ENCODE measurements around the gene UGT2B15.
"Not testable (repeated sequence)": the region's sequence is repeated elsewhere in the genome, so short reads cannot be mapped to it uniquely, and the experiment has no call there.

UGT2B15 gene

GRCh38 chr4:68670479-68670939, at the start of gene UGT2B15:
Gene UGT2B15, minus strand, starts transcription at chr4:68670652. Its CDS starts 34 bp downstream, at chr4:68670618.
- not testable (repeated sequence) for H3K9me3 Mint-ChIP-seq, H3K27ac Mint-ChIP-seq, H3K4me3 Mint-ChIP-seq, H3K27me3 Mint-ChIP-seq, H3K36me3 Mint-ChIP-seq, H3K4me1 Mint-ChIP-seq

GRCh38 chr4:68719075-68719473, 48.6 kb upstream of the UGT2B15 start:
- H3K4me3 Mint-ChIP-seq = no peak overlapping the region
- no peaks in the 10 kb centered on the region for H3K9me3 Mint-ChIP-seq
- H3K36me3 Mint-ChIP-seq = no peaks in the 10 kb centered on the region
- H3K4me1 Mint-ChIP-seq = no peaks in the 10 kb centered on the region
- H3K27ac Mint-ChIP-seq = no peak overlapping the region
- H3K27me3 Mint-ChIP-seq = peaks cover 5% of the 10 kb centered on the region

GRCh38 chr4:68718447-68719074, 48.1 kb upstream of the UGT2B15 start:
- Mint-ChIP-seq H3K27me3 (peaks cover 5% of the 10 kb centered on the region), H3K4me1 (no peaks in the 10 kb centered on the region), H3K9me3 (no peaks in the 10 kb centered on the region), H3K36me3 (no peaks in the 10 kb centered on the region), H3K27ac (no peak overlapping the region), H3K4me3 (no peak overlapping the region)

GRCh38 chr4:68717999-68718398, 47.5 kb upstream of the UGT2B15 start:
- Mint-ChIP-seq H3K27me3 (peaks cover 5% of the 10 kb centered on the region), H3K36me3 (no peaks in the 10 kb centered on the region), H3K27ac (no peak overlapping the region), H3K9me3 (no peaks in the 10 kb centered on the region), H3K4me3 (no peak overlapping the region), H3K4me1 (no peaks in the 10 kb centered on the region)

- no peak overlapping the region for H3K27ac Mint-ChIP-seq
- H3K4me3 Mint-ChIP-seq = no peak overlapping the region
- H3K27me3 Mint-ChIP-seq = peaks cover 4% of the 10 kb centered on the region
- H3K4me1 Mint-ChIP-seq = no peaks in the 10 kb centered on the region
- H3K36me3 Mint-ChIP-seq = no peaks in the 10 kb centered on the region
- H3K9me3 Mint-ChIP-seq = no peaks in the 10 kb centered on the region
Observed at GRCh38 chr4:68714400-68714799, 43.9 kb upstream of the UGT2B15 start.

- Mint-ChIP-seq H3K4me1 (no peaks in the 10 kb centered on the region), H3K27me3 (peaks cover 5% of the 10 kb centered on the region), H3K9me3 (no peaks in the 10 kb centered on the region), H3K27ac (no peak overlapping the region), H3K4me3 (no peak overlapping the region), H3K36me3 (no peaks in the 10 kb centered on the region)
Observed at GRCh38 chr4:68712207-68712606, 41.8 kb upstream of the UGT2B15 start.

GRCh38 chr4:68708566-68708965, 38.1 kb upstream of the UGT2B15 start:
- Mint-ChIP-seq H3K9me3 (peaks cover 3% of the 10 kb centered on the region), H3K27me3 (peaks cover 10% of the 10 kb centered on the region), H3K27ac (no peak overlapping the region), H3K4me3 (no peak overlapping the region), H3K4me1 (no peaks in the 10 kb centered on the region), H3K36me3 (no peaks in the 10 kb centered on the region)

- not testable (repeated sequence) for H3K27me3 Mint-ChIP-seq, H3K4me1 Mint-ChIP-seq, H3K4me3 Mint-ChIP-seq, H3K27ac Mint-ChIP-seq, H3K36me3 Mint-ChIP-seq, H3K9me3 Mint-ChIP-seq
Observed at GRCh38 chr4:68703168-68703567, 32.7 kb upstream of the UGT2B15 start.

- peaks cover 5% of the 10 kb centered on the region for H3K27me3 Mint-ChIP-seq
Observed at GRCh38 chr4:68700152-68700551, 29.7 kb upstream of the UGT2B15 start.

GRCh38 chr4:68693325-68694075, 23.0 kb upstream of the UGT2B15 start:
- Mint-ChIP-seq H3K27me3 (no peaks in the 10 kb centered on the region), H3K4me1 (no peaks in the 10 kb centered on the region), H3K27ac (no peak overlapping the region), H3K36me3 (no peaks in the 10 kb centered on the region), H3K4me3 (no peak overlapping the region), H3K9me3 (peaks cover 5% of the 10 kb centered on the region)

More at GRCh38 chr4:68700152-68700551, 29.7 kb upstream of the UGT2B15 start:
- H3K4me1 Mint-ChIP-seq = no peaks in the 10 kb centered on the region
- H3K4me3 Mint-ChIP-seq = no peak overlapping the region
- peaks cover 5% of the 10 kb centered on the region for H3K9me3 Mint-ChIP-seq
- H3K27ac Mint-ChIP-seq = no peak overlapping the region
- H3K36me3 Mint-ChIP-seq = no peaks in the 10 kb centered on the region

GRCh38 chr4:68691186-68691585, 20.7 kb upstream of the UGT2B15 start:
- Mint-ChIP-seq H3K4me3 (no peak overlapping the region), H3K9me3 (peaks cover 5% of the 10 kb centered on the region), H3K27me3 (peaks cover 8% of the 10 kb centered on the region), H3K27ac (no peak overlapping the region), H3K4me1 (no peaks in the 10 kb centered on the region), H3K36me3 (no peaks in the 10 kb centered on the region)

GRCh38 chr4:68683034-68683433, 12.6 kb upstream of the UGT2B15 start:
- Mint-ChIP-seq H3K9me3 (peaks cover 6% of the 10 kb centered on the region), H3K27me3 (peaks cover 8% of the 10 kb centered on the region), H3K4me1 (no peaks in the 10 kb centered on the region), H3K27ac (no peak overlapping the region), H3K4me3 (no peak overlapping the region), H3K36me3 (no peaks in the 10 kb centered on the region)

- not testable (repeated sequence) for H3K4me3 Mint-ChIP-seq, H3K9me3 Mint-ChIP-seq, H3K27ac Mint-ChIP-seq, H3K4me1 Mint-ChIP-seq, H3K36me3 Mint-ChIP-seq, H3K27me3 Mint-ChIP-seq
Observed at GRCh38 chr4:68681298-68681697, 10.8 kb upstream of the UGT2B15 start.

GRCh38 chr4:68673143-68673542, 2.7 kb upstream of the UGT2B15 start:
- no peaks in the 10 kb centered on the region for H3K4me1 Mint-ChIP-seq
- H3K9me3 Mint-ChIP-seq = no peaks in the 10 kb centered on the region
- H3K4me3 Mint-ChIP-seq = no peak overlapping the region
- no peaks in the 10 kb centered on the region for H3K36me3 Mint-ChIP-seq
- no peaks in the 10 kb centered on the region for H3K27me3 Mint-ChIP-seq
- H3K27ac Mint-ChIP-seq = no peak overlapping the region

GRCh38 chr4:68671217-68671616, 765 bp upstream of the UGT2B15 start:
- not testable (repeated sequence) for H3K4me3 Mint-ChIP-seq, H3K27ac Mint-ChIP-seq, H3K27me3 Mint-ChIP-seq, H3K9me3 Mint-ChIP-seq, H3K4me1 Mint-ChIP-seq, H3K36me3 Mint-ChIP-seq

GRCh38 chr4:68668537-68669163, 1.8 kb downstream of the UGT2B15 start:
- not testable (repeated sequence) for H3K27me3 Mint-ChIP-seq, H3K4me3 Mint-ChIP-seq, H3K4me1 Mint-ChIP-seq, H3K27ac Mint-ChIP-seq, H3K9me3 Mint-ChIP-seq, H3K36me3 Mint-ChIP-seq

Data from activated naive CD4-positive, alpha-beta T cell treated with anti-CD3 and anti-CD28 coated beads, Interleukin-2, amount 50 U/mL, for 24 hours (primary cell).